Calu3 (cell line): ENCODE results near the gene RPP14. TPM values are rescaled to one million over a fixed set of nuclear protein-coding genes. Genes with fewer than 3 reads are reported as not detected.

Experiments
- BruUV-seq: library from RNA; stranded (reverse); fragments of 400-500 nt; replicated peaks from 2 replicates; lab custom pipeline; 2021; lab: Mats Ljungman, UMichigan
- CTCF ChIA-PET: fragments of 300-600 bp; sonication (Branson Sonifier 250); formaldehyde crosslinking; loops from one replicate; lab custom pipeline; 2022; ENCODE audit warnings: antibody characterized with exemption; lab: Charles Lee
- DNase-seq: peaks from one replicate; pipeline ENCODE4 v3.0.0; 2022
- H3K27ac Mint-ChIP-seq: one replicate; pipeline ENCODE4 v1.8.0; 2022; ENCODE audit warnings: mixed read lengths; ENCODE audit not compliant: unreplicated experiment
- H3K27me3 Mint-ChIP-seq: one replicate; pipeline ENCODE4 v1.8.0; 2022; ENCODE audit warnings: mixed read lengths; ENCODE audit not compliant: unreplicated experiment
- H3K36me3 Mint-ChIP-seq: one replicate; pipeline ENCODE4 v1.8.0; 2022; ENCODE audit warnings: mild to moderate bottlenecking, moderate library complexity, mixed read lengths; ENCODE audit not compliant: insufficient read depth, unreplicated experiment
- H3K4me1 Mint-ChIP-seq: one replicate; pipeline ENCODE4 v1.8.0; 2022; ENCODE audit warnings: mild to moderate bottlenecking, low read depth, mixed read lengths; ENCODE audit not compliant: unreplicated experiment
- H3K4me3 Mint-ChIP-seq: one replicate; pipeline ENCODE4 v1.8.0; 2022; ENCODE audit warnings: mild to moderate bottlenecking, low read depth, moderate library complexity, mixed read lengths; ENCODE audit not compliant: unreplicated experiment
- H3K9me3 Mint-ChIP-seq: one replicate; pipeline ENCODE4 v1.8.0; 2022; ENCODE audit warnings: low read depth, mixed read lengths; ENCODE audit not compliant: unreplicated experiment
- intact Hi-C: fragments of 100-400 bp; cut with micrococcal nuclease; formaldehyde crosslinking; loops from one replicate; pipeline ENCODE4 v1.10.0; 2022; ENCODE audit not compliant: unreplicated experiment
- total RNA-seq: library from RNA; stranded (reverse); gene quantifications from 2 replicates; pipeline ENCODE4 v1.2.3, GENCODE V29; 2022
- TF ChIP-seq, protein P1 (sequence below): fragments of 200-600 bp; IDR thresholded peaks from one replicate; pipeline ENCODE4 v1.8.0; 2022; ENCODE audit warnings: antibody characterized with exemption; ENCODE audit not compliant: unreplicated experiment

Gene RPP14
- total RNA-seq, 1 experiment from 2014 or later, result 17.2 TPM

DNA sequence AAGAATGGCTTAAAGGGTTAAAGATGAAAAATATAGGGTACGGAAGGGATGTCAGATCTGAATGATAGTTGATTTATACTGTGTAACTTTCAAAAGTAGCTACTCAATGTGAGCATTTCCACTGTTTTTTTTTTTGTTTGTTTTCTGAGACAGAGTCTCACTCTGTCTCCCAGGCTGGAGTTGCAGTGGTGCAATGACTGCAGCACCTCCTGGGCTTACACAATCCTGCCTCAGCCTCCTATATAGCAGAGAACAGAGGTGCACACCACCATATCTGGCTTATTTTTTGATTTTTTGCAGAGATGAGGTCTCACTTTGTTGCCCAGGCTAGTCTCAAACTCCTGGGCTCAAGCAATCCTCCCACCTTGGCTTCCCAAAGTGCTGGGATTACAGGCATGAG lies 16.7 kb downstream of the RPP14 start:
- CTCF ChIA-PET, result no interaction called here

DNA sequence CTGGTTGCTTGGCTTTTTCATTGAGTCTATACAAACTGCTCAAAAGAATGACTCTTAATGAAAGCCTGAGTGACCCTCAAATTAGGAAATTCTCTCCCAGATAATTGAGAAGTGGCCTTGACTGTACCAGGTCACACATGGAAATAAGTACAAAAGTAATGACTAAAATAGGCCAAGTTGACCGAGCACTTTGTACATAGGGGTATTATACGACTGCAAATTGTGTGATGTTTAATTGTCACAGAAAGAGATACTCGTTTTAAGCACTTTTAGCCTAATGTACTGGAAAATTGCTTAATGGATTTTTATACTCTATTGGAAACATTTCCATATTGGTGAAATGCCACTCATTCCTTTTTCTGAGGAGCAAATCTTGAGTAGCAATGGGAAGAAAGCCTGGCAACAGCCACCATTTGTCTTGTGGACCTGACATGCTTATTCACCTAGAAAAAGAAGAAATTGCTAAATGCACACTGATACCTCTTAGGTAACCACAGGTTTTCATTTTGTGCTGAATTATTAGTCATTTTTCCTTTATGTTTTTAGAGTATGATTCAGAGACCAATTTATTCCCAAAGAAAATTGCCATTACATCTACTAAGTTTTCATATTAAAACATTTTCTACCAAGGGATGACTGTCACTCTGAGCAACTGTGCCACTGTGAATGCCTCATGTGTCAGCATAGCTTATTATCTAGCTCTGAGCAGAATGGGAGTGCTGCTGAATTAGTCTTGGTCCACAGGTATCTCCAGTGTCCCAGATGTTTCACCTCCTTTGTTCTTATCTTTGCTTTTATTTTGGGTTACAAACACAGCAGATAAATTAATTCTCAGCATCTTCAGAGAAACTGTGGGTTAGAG lies 17.7 kb downstream of the RPP14 start:
- TF ChIP-seq, protein P1, sequence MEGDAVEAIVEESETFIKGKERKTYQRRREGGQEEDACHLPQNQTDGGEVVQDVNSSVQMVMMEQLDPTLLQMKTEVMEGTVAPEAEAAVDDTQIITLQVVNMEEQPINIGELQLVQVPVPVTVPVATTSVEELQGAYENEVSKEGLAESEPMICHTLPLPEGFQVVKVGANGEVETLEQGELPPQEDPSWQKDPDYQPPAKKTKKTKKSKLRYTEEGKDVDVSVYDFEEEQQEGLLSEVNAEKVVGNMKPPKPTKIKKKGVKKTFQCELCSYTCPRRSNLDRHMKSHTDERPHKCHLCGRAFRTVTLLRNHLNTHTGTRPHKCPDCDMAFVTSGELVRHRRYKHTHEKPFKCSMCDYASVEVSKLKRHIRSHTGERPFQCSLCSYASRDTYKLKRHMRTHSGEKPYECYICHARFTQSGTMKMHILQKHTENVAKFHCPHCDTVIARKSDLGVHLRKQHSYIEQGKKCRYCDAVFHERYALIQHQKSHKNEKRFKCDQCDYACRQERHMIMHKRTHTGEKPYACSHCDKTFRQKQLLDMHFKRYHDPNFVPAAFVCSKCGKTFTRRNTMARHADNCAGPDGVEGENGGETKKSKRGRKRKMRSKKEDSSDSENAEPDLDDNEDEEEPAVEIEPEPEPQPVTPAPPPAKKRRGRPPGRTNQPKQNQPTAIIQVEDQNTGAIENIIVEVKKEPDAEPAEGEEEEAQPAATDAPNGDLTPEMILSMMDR, result no peak
- intact Hi-C loops, result no loop called here
- H3K4me1 Mint-ChIP-seq, result peaks cover 5% of the 10 kb centered on the region
- H3K9me3 Mint-ChIP-seq, result no peaks in the 10 kb centered on the region
- H3K27me3 Mint-ChIP-seq, result no peaks in the 10 kb centered on the region
- no TSS peak for BruUV-seq
- H3K27ac Mint-ChIP-seq, result no peak overlapping the region
- H3K36me3 Mint-ChIP-seq, result peaks cover 11% of the 10 kb centered on the region
- H3K4me3 Mint-ChIP-seq, result no peak overlapping the region
- DNase-seq, result no peak
- CTCF ChIA-PET, result no interaction called here

More for the DNA sequence above, 16.7 kb downstream of the RPP14 start:
- Mint-ChIP-seq H3K4me1 (peaks cover 5% of the 10 kb centered on the region), H3K36me3 (peaks cover 20% of the 10 kb centered on the region), H3K27ac (no peak overlapping the region), H3K4me3 (no peak overlapping the region), H3K27me3 (no peaks in the 10 kb centered on the region), H3K9me3 (no peaks in the 10 kb centered on the region)
- no peak for DNase-seq
- no TSS peak for BruUV-seq
- TF ChIP-seq, protein P1, result no peak
- intact Hi-C loops, result no loop called here

DNA sequence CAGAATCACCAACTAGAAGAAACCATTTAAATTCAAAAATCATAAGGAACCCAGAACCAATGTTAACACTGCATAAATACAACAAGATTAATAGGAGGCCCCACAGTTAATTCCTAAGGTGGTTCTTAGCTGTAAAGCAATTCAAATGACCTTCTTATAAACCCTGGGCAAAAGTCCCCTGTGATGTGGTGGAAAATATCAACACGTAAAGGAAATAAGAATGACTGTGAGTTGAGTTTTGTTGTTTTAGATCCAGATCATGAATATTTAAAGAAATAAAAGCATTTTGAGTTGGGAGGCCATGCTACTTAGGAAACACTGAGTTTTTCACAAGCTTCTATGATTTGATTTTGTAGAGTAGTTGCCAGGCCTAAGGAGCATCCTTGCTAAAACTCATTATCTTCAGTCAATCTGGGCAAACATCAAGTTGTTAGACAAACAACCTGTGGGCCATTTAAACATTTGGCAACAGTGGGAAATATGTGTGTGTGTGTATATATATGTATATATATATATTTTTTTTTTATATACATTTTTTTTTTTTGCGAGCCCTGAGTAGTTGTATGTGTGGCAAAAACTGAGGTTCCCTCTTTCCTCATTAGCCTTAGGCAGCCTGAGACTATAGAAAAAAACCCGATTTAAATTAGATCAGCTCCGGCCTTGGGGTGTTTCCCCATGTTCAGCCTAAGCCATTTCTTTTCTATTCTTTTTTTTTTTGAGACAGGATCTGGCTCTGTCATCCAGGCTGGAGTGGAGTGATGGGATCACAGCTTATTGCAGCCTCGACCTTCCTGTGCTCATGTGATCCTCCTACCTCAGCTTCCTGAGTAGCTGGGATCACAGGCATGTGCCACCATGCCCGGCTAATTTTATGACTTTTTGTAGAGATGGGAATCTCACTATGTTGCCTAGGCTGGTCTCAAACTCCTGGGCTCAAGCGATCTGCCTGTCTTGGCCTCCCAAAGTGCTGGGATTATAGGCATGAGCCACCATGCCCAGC lies 18.6 kb downstream of the RPP14 start:
- CTCF ChIA-PET, result no interaction called here

DNA sequence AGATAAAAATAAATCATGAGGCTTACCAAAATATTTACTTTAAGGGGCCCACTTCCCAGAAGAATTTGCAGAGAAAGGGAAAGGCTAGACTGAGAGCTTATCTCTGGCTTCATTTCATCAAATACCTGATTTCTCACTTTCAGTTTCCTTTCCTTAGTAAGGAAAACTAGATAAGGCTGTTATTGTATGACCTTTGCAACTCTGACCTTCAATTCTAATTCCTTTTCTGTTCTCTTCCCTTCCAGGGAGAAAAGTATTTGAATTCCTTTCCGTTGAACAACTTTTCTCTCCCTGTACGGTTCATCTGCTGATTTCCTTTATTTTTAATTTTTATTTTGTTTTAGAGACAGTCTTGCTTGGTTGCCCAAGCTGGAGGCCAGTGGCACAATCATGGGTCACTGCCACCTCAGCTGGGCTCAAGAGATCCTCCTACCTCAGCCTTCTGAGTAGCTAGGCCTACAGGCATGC lies 19.5 kb downstream of the RPP14 start:
- Mint-ChIP-seq H3K4me1 (peaks cover 5% of the 10 kb centered on the region), H3K4me3 (no peak overlapping the region), H3K36me3 (peaks cover 5% of the 10 kb centered on the region), H3K9me3 (no peaks in the 10 kb centered on the region), H3K27ac (no peak overlapping the region), H3K27me3 (no peaks in the 10 kb centered on the region)
- TF ChIP-seq, protein P1, result no peak
- no TSS peak for BruUV-seq
- CTCF ChIA-PET, result interaction anchor here (1.3 kb wide), 1 partner anchor 201 kb away, joined by 3 read pairs; no protein-coding TSS in a partner anchor
- intact Hi-C loops, result no loop called here
- no peak for DNase-seq

More for the DNA sequence above, 18.6 kb downstream of the RPP14 start:
- H3K9me3 Mint-ChIP-seq, result no peaks in the 10 kb centered on the region
- intact Hi-C loops, result no loop called here
- no TSS peak for BruUV-seq
- H3K4me1 Mint-ChIP-seq, result peaks cover 5% of the 10 kb centered on the region
- no peaks in the 10 kb centered on the region for H3K27me3 Mint-ChIP-seq
- TF ChIP-seq, protein P1, result no peak
- H3K36me3 Mint-ChIP-seq, result peaks cover 9% of the 10 kb centered on the region
- H3K27ac Mint-ChIP-seq, result no peak overlapping the region
- no peak overlapping the region for H3K4me3 Mint-ChIP-seq
- DNase-seq, result no peak
